Ectodermal cell (in vitro differentiated cells): ENCODE results near the gene GJA8.
"Not testable (repeated sequence)": the region's sequence is repeated elsewhere in the genome, so short reads cannot be mapped to it uniquely, and the experiment has no call there.

Experiments
- H3K27ac ChIP-seq: 2 replicates; pipeline ENCODE4 v1.7.0; 2013; ENCODE audit warnings: mild to moderate bottlenecking, low read depth, low read length; ENCODE audit not compliant: insufficient read depth, poor library complexity, severe bottlenecking
- H3K27me3 ChIP-seq: 2 replicates; pipeline ENCODE4 v1.7.0; 2013; ENCODE audit warnings: mild to moderate bottlenecking, low read length; ENCODE audit not compliant: insufficient read depth, control insufficient read depth, poor library complexity, severe bottlenecking
- H3K36me3 ChIP-seq: one replicate; pipeline ENCODE4 v1.7.0; 2013; ENCODE audit warnings: low read length; ENCODE audit not compliant: control insufficient read depth, insufficient read depth
- H3K4me1 ChIP-seq: one replicate; pipeline ENCODE4 v1.7.0; 2013; ENCODE audit warnings: low read length; ENCODE audit not compliant: control insufficient read depth, insufficient read depth
- H3K4me3 ChIP-seq: 2 replicates; pipeline ENCODE4 v1.7.0; 2013; ENCODE audit warnings: low read depth, low read length, control low read depth; ENCODE audit not compliant: insufficient read depth
- H3K9me3 ChIP-seq: 2 replicates; pipeline ENCODE4 v1.7.0; 2013; ENCODE audit warnings: mild to moderate bottlenecking, low read length, moderate library complexity; ENCODE audit not compliant: control insufficient read depth
- WGBS, 2 experiments: methylation state at CpG; one replicate each; pipeline ENCODE4 v1.1.7; 2013; ENCODE audit warnings: missing lambda C conversion rate in 2 of 2; 5-methylcytosine and 5-hydroxymethylcytosine counted together

Gene GJA8

DNA sequence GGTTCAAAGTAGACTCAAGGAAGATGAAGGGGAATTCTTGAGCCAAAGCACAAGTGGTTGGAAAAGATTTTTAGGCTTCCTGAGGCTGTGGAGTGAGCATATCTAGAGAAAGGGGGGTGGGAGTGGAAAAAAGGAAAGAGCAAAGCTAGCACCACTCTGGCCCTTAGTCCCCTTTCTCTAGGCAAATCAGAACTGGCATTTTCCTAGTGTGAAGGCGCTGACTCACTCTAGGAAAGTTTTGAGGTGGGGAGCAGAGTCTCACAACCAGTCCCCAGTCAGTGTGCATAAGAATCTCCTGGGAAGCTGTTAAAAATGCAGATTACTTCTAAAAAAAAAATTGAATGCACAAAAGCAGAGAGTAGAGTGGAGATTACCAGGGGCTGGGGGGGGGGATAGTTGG, 22.2 kb downstream of the GJA8 start:
- H3K36me3 ChIP-seq, result no peaks in the 10 kb centered on the region
- 78 to 90% methylated on average over 1 of the region's 1 CpG for WGBS, 2 experiments
- no peak overlapping the region for H3K27ac ChIP-seq
- H3K27me3 ChIP-seq, result no peaks in the 10 kb centered on the region
- no peaks in the 10 kb centered on the region for H3K9me3 ChIP-seq
- no peaks in the 10 kb centered on the region for H3K4me1 ChIP-seq
- no peak overlapping the region for H3K4me3 ChIP-seq

DNA sequence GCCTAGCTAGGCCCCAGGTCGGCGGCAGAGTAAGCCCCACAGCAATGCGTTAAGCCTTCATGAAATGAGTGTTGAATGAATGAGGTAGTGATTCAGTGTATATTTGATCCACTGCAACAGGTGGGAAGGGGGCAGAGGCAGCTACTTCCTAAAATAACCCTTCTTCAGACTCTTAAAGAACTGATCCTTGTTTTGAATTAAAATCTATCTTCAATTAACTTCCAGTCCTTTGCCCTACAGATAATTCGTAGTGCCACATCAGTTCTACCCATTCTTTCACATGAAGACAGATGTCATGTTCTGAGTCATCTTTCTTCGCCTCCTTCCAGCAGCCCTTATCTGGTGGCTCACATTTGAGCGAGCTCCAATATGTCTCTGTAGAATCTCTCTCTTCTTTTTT, 24.6 kb downstream of the GJA8 start:
- H3K4me3 ChIP-seq, H3K27ac ChIP-seq, H3K4me1 ChIP-seq, H3K27me3 ChIP-seq, H3K36me3 ChIP-seq, H3K9me3 ChIP-seq: not testable (repeated sequence)
- WGBS, 2 experiments, result 86 to 96% methylated on average over 1 of the region's 6 CpGs

DNA sequence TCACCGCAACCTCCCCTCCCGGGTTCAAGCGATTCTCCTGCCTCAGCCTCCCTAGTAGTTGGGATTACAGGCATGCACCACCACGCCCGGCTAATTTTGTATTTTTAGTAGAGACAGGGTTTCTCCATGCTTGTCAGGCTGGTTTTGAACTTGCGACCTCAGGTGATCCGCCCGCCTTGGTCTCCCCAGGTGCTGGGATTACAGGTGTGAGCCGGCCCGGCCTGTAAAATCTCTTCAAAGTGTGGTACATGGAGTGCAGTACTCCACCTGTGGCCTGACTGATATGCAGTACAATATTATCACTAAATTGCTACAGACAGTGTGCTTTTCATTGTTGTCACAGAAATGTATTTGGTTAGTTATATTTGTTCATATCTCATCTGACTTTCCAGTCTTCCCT, 25.1 kb downstream of the GJA8 start:
- not testable (repeated sequence) for H3K4me1 ChIP-seq, H3K36me3 ChIP-seq, H3K4me3 ChIP-seq, H3K9me3 ChIP-seq, H3K27ac ChIP-seq, H3K27me3 ChIP-seq
- 100% methylated on average over 3 of the region's 10 CpGs; no CpG with 5 or more reads in 1 of the 2 experiments for WGBS, 2 experiments

DNA sequence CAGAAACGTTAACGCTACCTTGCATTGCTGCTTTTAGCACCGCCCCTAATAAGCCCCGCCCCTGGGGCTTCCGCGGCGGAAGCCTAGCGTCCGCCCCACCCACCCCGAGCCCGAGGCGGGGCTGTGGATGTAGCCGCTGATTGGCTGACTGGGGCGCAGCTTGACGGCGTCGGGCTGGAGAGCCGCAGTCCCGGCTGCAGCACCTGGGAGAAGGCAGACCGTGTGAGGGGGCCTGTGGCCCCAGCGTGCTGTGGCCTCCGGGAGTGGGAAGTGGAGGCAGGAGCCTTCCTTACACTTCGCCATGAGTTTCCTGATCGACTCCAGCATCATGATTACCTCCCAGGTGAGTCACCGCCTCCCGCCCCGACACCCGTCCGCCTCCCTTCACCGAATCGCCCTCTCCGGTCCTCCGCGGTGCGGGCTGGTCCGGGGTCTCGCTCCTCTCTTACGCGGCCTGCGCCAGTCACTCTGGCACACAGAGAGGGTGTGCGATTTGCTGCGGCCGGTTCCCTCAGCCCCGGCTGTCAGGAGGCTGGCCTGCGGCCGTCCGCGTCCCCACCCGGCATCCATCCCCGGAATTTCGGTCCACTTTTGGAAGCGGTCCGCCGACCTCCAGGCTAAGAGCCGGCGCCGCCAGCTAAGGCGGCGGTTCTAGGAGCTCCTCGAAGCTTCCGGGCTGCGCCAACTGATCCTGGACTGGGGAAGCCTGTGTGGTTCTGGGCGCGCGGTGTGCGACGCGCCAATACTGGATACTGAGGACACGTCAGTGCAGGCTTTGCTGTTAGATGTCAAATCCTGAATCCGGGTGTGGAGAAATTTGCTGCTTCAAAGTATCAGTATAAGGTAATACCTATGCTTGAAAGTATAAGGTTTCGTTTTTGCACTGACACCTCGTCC, 25.9 kb downstream of the GJA8 start, which contains the start of gene GPR89B:
TSS of gene GPR89B (plus strand) at position 185 of the 897 bp plus-strand sequence. CDS start at position 302, 117 bp downstream.
- not testable (repeated sequence) for H3K4me1 ChIP-seq, H3K27me3 ChIP-seq, H3K9me3 ChIP-seq, H3K36me3 ChIP-seq, H3K27ac ChIP-seq
- whole genome bisulfite sequencing, 2 experiments, result 0 to 1% methylated on average over 44 to 45 of the region's 72 CpGs
- peak within 1 kb of the TSS; percentile 56 for H3K4me3 ChIP-seq

DNA sequence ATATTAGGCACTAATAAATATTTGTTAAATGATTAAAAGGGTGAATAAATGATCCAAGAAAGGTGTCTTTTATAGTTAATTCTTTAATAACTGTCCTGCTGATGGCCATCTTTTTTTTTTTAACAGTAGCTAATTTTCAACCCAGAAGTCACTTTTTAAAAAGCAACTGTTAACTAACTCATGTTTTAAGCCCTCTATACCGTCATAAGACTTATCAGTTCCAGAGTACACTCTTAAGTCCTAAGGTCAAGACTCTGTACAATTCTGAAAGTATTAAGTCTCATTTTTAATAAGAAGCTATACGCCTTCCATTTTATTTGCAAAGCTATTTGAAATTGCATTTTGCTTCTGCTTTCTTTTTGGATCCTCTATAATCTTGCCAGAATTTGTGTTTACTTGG, 28.5 kb downstream of the GJA8 start:
- 96 to 100% methylated on average over 1 of the region's 2 CpGs for WGBS, 2 experiments
- not testable (repeated sequence) for H3K4me3 ChIP-seq, H3K9me3 ChIP-seq, H3K36me3 ChIP-seq, H3K4me1 ChIP-seq, H3K27me3 ChIP-seq, H3K27ac ChIP-seq

DNA sequence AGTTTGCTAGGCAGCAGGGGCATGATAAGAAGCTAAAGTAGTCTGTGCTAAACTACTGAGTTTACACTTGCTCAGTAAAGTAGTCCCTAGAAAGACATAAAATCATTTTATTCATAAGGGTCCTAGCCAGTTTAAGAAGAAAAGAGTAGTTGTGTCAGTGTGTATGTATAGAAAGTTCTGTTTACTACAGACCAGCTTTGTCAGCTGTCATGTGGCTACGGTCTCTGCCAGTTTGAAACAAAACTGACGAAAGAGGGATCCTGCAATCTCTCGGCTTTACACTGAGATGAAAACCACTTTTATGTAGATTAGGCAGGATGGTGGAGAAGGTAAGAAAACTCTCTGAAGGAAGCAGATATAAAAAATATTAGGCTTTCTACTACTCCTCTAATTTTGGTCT, 32.7 kb downstream of the GJA8 start:
- not testable (repeated sequence) for H3K4me1 ChIP-seq, H3K36me3 ChIP-seq, H3K27ac ChIP-seq, H3K27me3 ChIP-seq, H3K9me3 ChIP-seq, H3K4me3 ChIP-seq
- 93% methylated on average over 3 of the region's 3 CpGs for WGBS, 2 experiments

DNA sequence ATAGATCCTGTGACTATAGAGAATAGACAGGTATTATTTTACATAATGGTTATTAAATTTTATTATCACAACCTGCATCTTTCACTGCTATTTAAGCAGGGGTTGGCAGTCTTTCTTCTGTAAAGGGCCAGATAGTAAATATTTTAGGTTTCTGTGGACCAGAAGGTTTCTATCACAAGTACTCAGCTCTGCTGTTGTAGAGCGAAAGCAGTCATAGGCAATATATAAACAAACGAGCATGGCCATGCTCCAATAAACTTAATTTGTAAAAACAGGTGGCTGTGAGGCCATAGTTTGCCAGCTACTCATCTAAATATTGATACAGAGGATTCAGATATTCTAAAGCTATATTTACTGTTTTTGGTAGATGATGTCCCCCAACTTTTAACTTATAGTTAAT, 37.9 kb downstream of the GJA8 start:
- WGBS, 2 experiments, result 95 to 100% methylated on average over 1 to 2 of the region's 2 CpGs

DNA sequence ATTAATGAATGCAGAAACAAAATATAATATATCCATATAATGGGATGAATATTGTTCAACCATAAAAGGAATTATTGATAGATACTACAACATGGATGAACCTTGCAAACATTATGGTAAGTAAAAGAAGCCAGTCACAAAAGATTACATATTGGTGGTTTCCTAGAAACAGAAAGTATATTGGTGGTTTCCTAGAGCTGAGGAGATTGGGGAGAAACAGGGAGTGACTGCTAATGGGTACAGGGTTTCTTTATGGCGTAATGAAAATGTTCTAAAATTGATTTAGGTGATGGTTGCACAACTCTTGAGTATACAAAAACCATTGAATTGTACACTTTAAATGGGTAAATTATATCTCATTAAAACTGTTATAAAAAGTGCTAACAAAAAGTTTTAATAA, 40.0 kb downstream of the GJA8 start:
- not testable (repeated sequence) for H3K36me3 ChIP-seq, H3K4me3 ChIP-seq, H3K27ac ChIP-seq, H3K27me3 ChIP-seq, H3K9me3 ChIP-seq, H3K4me1 ChIP-seq
- WGBS, 2 experiments, result no CpG with 5 or more reads among the region's 1 CpG

More for the DNA sequence above, 37.9 kb downstream of the GJA8 start:
- not testable (repeated sequence) for H3K27ac ChIP-seq, H3K4me3 ChIP-seq, H3K4me1 ChIP-seq, H3K27me3 ChIP-seq, H3K36me3 ChIP-seq, H3K9me3 ChIP-seq

DNA sequence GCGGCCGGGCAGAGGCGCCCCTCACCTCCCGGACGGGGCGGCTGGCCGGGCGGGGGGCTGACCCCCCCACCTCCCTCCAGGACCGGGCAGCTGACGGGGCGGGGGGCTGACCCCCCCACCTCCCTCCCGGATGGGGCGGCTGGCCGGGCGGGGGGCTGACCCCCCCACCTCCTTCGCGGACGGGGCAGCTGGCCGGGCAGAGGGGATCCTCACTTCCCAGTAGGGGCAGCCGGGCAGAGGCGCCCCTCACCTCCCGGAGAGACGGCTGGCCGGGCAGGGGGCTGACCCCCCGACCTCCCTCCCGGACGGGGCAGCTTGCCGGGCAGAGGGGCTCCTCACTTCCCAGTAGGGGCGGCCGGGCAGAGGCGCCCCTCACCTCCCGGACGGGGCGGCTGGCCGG, 46.9 kb downstream of the GJA8 start:
- 94 to 97% methylated on average over 29 to 35 of the region's 35 CpGs for WGBS, 2 experiments
- not testable (repeated sequence) for H3K27me3 ChIP-seq, H3K27ac ChIP-seq, H3K4me3 ChIP-seq, H3K9me3 ChIP-seq, H3K4me1 ChIP-seq, H3K36me3 ChIP-seq
